GM06990 (cell line): ENCODE measurements around the gene GRAMD4.
A peak's percentile ranks its signal among the peaks of the same experiment; 100 is the strongest.
"Not testable (repeated sequence)": the region's sequence is repeated elsewhere in the genome, so short reads cannot be mapped to it uniquely, and the experiment has no call there.

Source experiments
- DNase-seq: peaks from one replicate; pipeline ENCODE4 v3.0.0-alpha.2; 2011; ENCODE audit not compliant: insufficient read length; ENCODE audit errors: extremely low read depth
- H3K27me3 ChIP-seq: replicated peaks from 2 replicates; pipeline ENCODE4 v1.6.0; 2011; ENCODE audit warnings: low read length; ENCODE audit not compliant: control insufficient read depth, insufficient read depth
- H3K36me3 ChIP-seq: 2 replicates; pipeline ENCODE4 v1.5.1; 2011; ENCODE audit warnings: low read length; ENCODE audit not compliant: control insufficient read depth, insufficient read depth
- H3K4me3 ChIP-seq: replicated peaks from 2 replicates; pipeline ENCODE4 v1.5.1; 2011; ENCODE audit warnings: low read depth, mild to moderate bottlenecking, control low read depth, low read length
- TF ChIP-seq, protein P1 (sequence below): IDR thresholded peaks from 2 replicates; pipeline ENCODE4 v1.5.1; 2011; ENCODE audit warnings: low read length, control low read depth, mild to moderate bottlenecking, inconsistent platforms; ENCODE audit not compliant: insufficient read depth, poor library complexity, severe bottlenecking

GRAMD4 gene

DNA sequence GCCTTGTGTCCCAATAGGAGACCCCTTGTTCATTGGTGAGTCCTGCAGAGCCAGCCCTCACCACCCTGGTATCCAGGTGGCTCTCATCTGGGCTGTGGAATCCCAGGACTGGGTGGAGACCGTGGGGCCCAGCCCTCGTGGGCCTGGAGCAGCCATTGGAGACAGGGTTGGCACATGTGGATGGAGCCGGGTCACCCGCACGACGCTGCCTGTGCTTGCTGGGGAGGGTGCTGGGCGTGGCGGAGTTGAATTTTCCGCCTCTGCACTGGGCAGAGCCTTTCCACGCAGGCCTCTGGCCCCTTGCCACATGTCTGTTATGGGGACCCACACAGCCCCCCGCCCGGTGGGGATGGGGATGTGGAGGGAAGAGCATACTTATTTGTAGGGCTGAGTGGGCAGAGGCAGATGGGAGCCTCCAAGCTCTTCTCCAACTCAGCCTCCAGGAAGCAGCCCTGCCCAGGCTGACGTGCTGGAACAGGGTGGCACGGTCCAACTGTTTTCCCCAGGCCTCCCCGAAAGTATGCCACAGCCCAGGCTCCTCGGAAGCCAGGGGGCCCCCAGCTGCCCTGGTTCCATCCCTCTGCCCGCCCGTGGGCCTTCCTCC, 12.6 kb downstream of the GRAMD4 start:
- Histone ChIP-seq H3K36me3 (no peaks in the 10 kb centered on the region; the same call in none of the 2 replicates), H3K27me3 (no peaks in the 10 kb centered on the region), H3K4me3 (no peak overlapping the region)
- DNase-seq, result no peak
- TF ChIP-seq, protein P1, sequence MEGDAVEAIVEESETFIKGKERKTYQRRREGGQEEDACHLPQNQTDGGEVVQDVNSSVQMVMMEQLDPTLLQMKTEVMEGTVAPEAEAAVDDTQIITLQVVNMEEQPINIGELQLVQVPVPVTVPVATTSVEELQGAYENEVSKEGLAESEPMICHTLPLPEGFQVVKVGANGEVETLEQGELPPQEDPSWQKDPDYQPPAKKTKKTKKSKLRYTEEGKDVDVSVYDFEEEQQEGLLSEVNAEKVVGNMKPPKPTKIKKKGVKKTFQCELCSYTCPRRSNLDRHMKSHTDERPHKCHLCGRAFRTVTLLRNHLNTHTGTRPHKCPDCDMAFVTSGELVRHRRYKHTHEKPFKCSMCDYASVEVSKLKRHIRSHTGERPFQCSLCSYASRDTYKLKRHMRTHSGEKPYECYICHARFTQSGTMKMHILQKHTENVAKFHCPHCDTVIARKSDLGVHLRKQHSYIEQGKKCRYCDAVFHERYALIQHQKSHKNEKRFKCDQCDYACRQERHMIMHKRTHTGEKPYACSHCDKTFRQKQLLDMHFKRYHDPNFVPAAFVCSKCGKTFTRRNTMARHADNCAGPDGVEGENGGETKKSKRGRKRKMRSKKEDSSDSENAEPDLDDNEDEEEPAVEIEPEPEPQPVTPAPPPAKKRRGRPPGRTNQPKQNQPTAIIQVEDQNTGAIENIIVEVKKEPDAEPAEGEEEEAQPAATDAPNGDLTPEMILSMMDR, result no peak

DNA sequence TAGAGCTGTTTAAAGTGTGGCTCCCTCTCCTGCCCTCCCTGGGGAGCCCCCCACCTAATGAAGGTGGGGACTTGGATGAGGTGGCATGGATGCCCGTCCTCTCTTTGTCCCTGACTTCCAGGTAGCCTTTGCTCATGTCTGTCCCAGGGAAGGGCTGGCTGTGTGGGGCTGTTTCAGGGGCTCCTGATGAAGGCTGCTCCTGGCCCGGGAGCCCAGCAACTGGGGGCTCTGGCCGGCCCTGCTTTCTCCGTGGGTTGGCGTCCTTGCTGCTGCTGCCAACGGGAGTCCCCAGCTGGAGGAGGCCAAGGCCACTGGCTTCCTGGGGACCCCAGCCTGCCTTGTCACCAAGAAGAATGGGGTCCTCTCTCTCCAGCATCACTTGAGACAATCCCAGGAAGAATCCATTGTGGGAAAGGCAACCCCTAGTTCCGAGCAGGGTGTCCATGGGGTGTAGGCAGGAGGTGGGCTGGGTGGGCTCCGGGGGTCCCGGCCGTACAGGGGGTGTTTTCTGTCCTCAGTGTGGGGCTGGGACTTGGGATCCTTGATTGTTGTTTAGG, 13.2 kb downstream of the GRAMD4 start:
- H3K36me3 ChIP-seq, result no peaks in the 10 kb centered on the region; the same call in none of the 2 replicates
- no peak overlapping the region for H3K4me3 ChIP-seq
- H3K27me3 ChIP-seq, result no peaks in the 10 kb centered on the region
- no peak for DNase-seq
- TF ChIP-seq, protein P1, result no peak

DNA sequence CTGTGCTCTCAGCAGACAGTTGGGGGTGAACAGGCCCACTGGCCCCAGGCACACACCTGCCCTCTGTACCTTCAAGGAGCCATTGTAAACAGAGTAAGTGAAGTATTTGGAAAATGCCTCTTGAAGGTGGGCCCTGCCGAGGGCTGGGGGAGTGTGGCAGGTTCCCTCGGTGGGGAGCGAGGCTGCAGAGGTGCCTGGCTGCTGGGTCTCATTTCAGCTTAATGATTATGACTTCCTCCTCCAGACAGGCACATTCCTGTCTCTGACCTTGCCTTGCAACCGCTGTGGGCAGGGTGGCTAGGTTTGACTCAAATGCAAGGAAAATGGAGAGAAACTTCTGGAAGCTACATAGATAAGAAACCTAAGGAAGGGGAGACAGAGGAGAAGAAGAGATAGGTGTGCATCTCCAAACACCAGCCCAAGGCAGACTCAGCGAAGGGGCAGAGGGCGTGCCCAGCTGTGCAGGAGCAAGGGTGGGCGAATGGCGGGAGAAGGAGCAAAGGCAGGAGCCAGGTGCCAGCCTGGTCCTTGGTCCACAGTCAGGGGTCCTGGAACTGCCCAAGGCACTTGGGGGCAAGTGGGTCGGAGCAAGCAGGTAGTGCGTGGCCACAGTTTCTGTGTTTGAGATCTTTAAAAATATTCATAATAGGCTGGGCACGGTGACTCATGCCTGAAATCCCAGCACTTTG, 14.0 kb downstream of the GRAMD4 start:
- no peak for DNase-seq
- Histone ChIP-seq H3K27me3 (no peaks in the 10 kb centered on the region), H3K4me3 (no peak overlapping the region), H3K36me3 (no peaks in the 10 kb centered on the region; the same call in none of the 2 replicates)
- TF ChIP-seq, protein P1, result no peak

DNA sequence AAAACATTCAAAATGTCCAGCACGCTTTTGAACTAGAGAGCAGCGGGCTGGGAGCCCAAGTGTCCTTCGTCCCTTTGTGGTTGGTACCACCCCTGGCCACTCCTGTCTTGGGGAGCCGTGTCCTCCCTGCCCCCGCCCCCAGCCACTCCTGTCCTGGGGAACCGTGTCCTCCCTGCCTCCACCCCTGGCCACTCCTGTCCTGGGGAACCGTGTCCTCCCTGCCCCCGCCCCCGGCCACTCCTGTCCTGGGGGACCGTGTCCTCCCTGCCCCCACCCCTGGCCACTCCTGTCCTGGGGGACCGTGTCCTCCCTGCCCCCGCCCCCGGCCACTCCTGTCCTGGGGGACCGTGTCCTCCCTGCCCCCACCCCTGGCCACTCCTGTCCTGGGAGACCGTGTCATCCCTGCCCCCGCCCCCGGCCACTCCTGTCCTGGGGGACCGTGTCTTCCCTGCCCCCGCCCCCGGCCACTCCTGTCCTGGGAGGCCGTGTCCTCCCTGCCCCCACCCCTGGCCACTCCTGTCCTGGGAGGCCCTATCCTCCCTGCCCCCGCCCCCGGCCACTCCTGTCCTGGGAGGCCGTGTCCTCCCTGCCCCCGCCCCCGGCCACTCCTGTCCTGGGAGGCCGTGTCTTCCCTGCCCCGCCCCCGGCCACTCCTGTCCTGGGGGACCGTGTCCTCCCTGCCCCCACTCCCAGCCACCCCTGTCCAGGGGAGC, 14.9 kb downstream of the GRAMD4 start:
- H3K4me3 ChIP-seq, H3K36me3 ChIP-seq, DNase-seq, H3K27me3 ChIP-seq: not testable (repeated sequence)

DNA sequence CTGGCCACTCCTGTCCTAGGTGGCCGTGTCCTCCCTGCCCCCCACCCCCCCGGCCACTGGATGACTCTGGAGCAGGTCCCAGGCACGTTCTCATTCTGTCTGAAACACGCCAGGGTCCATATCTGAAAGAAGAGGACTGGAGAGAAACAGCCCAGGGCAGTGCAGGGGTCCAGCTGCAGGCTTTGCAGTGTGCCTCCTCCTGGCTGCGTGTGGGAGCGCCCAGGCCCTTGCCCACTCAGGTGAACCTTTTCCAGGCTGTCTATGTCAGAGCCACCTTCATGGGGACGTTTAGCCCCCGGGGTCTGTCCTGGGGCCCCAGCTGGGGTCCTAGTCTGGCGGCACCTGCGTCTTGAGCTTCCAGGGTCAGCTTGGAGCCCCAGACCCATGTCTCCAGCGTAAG, 15.6 kb downstream of the GRAMD4 start:
- no peaks in the 10 kb centered on the region for H3K27me3 ChIP-seq
- H3K4me3 ChIP-seq, result no peak overlapping the region
- DNase-seq, result no peak
- TF ChIP-seq, protein P1, result peak; percentile 5
- H3K36me3 ChIP-seq, result no peaks in the 10 kb centered on the region; the same call in none of the 2 replicates
